ENCODE results near the gene ABHD14A. TPM values are rescaled to one million over a fixed set of nuclear protein-coding genes. Genes with fewer than 3 reads are reported as not detected.
A peak's percentile ranks its signal among the peaks of the same experiment; 100 is the strongest.

ABHD14A gene
- total RNA-seq, 4 donors from 2014 or later = 4.3 to 14.2 (median 9.4) TPM

GRCh38 chr3:51942603-51943450, 32.0 kb upstream of the ABHD14A start:
- H3K36me3 ChIP-seq = peaks cover 4 to 34% (median 5%) of the 10 kb centered on the region in 3 donors
- DNase-seq = no peak
- no peaks in the 10 kb centered on the region for H3K27me3 ChIP-seq
- WGBS, 2 donors = 0 to 52% methylated on average over 1 to 6 of the region's 17 CpGs
- no peaks in the 10 kb centered on the region for H3K9me3 ChIP-seq
- intact Hi-C loops (cut with DNase I) = no loop called here
- H3K4me1 ChIP-seq = peaks cover 16 to 44% (median 26%) of the 10 kb centered on the region in 3 donors
- TF ChIP-seq, protein P1, sequence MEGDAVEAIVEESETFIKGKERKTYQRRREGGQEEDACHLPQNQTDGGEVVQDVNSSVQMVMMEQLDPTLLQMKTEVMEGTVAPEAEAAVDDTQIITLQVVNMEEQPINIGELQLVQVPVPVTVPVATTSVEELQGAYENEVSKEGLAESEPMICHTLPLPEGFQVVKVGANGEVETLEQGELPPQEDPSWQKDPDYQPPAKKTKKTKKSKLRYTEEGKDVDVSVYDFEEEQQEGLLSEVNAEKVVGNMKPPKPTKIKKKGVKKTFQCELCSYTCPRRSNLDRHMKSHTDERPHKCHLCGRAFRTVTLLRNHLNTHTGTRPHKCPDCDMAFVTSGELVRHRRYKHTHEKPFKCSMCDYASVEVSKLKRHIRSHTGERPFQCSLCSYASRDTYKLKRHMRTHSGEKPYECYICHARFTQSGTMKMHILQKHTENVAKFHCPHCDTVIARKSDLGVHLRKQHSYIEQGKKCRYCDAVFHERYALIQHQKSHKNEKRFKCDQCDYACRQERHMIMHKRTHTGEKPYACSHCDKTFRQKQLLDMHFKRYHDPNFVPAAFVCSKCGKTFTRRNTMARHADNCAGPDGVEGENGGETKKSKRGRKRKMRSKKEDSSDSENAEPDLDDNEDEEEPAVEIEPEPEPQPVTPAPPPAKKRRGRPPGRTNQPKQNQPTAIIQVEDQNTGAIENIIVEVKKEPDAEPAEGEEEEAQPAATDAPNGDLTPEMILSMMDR (IDR thresholded peaks at IDR 0.05) = no peak
- no peak for TF ChIP-seq POLR2A (IDR thresholded peaks at IDR 0.05)
- peak overlapping the region; percentile 91 to 97 (median 96) for H3K27ac ChIP-seq
- H3K4me3 ChIP-seq = peak overlapping the region; percentile 53 to 95 (median 84)

DNA sequence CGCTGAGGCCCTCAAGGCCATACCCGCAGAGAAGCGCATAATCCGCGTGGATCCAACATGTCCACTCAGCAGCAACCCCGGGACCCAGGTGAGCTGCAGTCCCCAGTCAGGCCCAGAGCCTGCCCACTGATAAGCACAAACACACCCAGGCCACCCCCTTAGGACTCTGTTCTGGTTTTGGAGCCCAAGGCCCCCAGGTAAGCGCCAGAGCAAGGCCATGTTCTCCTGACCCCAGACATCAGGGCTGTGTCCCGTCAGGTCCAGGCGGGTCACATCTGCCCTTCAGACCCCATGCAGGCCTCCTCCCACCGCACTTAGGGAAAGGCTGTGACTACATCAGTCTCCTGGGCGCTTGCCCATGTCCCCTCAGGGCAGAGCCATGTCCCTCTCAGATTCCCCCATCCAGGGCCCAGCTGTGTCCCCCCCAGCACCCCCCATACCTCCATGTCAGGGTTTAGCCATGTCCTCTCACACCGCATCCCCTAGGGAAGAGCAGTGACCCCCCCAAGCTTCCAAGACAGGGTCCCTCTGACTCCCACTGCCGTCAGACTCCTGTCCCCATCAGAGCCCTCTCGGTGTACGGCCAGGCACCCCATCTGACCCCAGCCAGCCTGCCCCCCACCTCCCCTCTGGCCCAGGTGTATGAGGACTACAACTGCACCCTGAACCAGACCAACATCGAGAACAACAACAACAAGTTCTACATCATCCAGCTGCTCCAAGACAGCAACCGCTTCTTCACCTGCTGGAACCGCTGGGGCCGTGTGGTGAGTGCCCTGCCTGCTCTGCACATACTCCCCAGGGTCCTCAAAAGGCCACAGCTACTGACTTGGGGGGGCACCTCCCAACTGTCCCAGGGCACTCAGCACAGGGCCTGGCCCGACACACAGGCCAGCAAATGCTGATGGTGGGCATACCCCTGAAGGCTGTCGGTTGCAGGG, 31.1 kb upstream of the ABHD14A start:
- 87 to 91% methylated on average over 6 to 16 of the region's 21 CpGs for WGBS, 2 donors
- intact Hi-C loops (cut with DNase I) = no loop called here
- Histone ChIP-seq H3K36me3 (peaks cover 0 to 34% (median 0%) of the 10 kb centered on the region in 3 donors), H3K9me3 (no peaks in the 10 kb centered on the region), H3K4me3 (no peak overlapping the region), H3K27ac (peak overlapping the region; percentile 91 to 97 (median 96)), H3K27me3 (no peaks in the 10 kb centered on the region), H3K4me1 (peaks cover 16 to 43% (median 26%) of the 10 kb centered on the region in 3 donors)
- TF ChIP-seq, protein P1 (IDR thresholded peaks at IDR 0.05) = no peak
- no peak for TF ChIP-seq POLR2A (IDR thresholded peaks at IDR 0.05)
- DNase-seq = no peak

GRCh38 chr3:51944451-51945021, 30.3 kb upstream of the ABHD14A start:
- no peak overlapping the region for H3K27ac ChIP-seq
- H3K27me3 ChIP-seq = no peaks in the 10 kb centered on the region
- H3K9me3 ChIP-seq = no peaks in the 10 kb centered on the region
- H3K4me3 ChIP-seq = no peak overlapping the region
- TF ChIP-seq, protein P1 (IDR thresholded peaks at IDR 0.05) = no peak
- no peak for TF ChIP-seq POLR2A (IDR thresholded peaks at IDR 0.05)
- DNase-seq = no peak
- peaks cover 0 to 34% (median 0%) of the 10 kb centered on the region in 3 donors for H3K36me3 ChIP-seq
- WGBS, 2 donors = 79 to 84% methylated on average over 7 to 8 of the region's 11 CpGs
- peaks cover 16 to 35% (median 26%) of the 10 kb centered on the region in 3 donors for H3K4me1 ChIP-seq
- intact Hi-C loops (cut with DNase I) = no loop called here

- Histone ChIP-seq H3K9me3 (no peaks in the 10 kb centered on the region), H3K4me1 (peaks cover 14 to 28% (median 21%) of the 10 kb centered on the region in 3 donors), H3K27me3 (no peaks in the 10 kb centered on the region), H3K27ac (no peak overlapping the region), H3K4me3 (no peak overlapping the region), H3K36me3 (peaks cover 0 to 34% (median 0%) of the 10 kb centered on the region in 3 donors)
- intact Hi-C loops (cut with DNase I) = no loop called here
- DNase-seq = no peak
- WGBS, 2 donors = 78 to 81% methylated on average over 9 to 10 of the region's 18 CpGs
- TF ChIP-seq, protein P1 (IDR thresholded peaks at IDR 0.05) = no peak
- TF ChIP-seq POLR2A (IDR thresholded peaks at IDR 0.05) = no peak
These were observed 29.6 kb upstream of the ABHD14A start for GRCh38 chr3:51945031-51945840.
